ENCODE measurements around the gene SSBP3. TPM values are rescaled to one million over a fixed set of nuclear protein-coding genes. Genes with fewer than 3 reads are reported as not detected.
A peak's percentile ranks its signal among the peaks of the same experiment; 100 is the strongest.

Gene SSBP3
- polyA plus RNA-seq, 3 donors = 105 to 116 (median 109) TPM

- DNase-seq = no peak
Measured at GRCh38 chr1:54312796-54313316, 93.3 kb downstream of the SSBP3 start.

- no peak for DNase-seq
Measured at GRCh38 chr1:54311506-54311905, 94.7 kb downstream of the SSBP3 start.

DNA sequence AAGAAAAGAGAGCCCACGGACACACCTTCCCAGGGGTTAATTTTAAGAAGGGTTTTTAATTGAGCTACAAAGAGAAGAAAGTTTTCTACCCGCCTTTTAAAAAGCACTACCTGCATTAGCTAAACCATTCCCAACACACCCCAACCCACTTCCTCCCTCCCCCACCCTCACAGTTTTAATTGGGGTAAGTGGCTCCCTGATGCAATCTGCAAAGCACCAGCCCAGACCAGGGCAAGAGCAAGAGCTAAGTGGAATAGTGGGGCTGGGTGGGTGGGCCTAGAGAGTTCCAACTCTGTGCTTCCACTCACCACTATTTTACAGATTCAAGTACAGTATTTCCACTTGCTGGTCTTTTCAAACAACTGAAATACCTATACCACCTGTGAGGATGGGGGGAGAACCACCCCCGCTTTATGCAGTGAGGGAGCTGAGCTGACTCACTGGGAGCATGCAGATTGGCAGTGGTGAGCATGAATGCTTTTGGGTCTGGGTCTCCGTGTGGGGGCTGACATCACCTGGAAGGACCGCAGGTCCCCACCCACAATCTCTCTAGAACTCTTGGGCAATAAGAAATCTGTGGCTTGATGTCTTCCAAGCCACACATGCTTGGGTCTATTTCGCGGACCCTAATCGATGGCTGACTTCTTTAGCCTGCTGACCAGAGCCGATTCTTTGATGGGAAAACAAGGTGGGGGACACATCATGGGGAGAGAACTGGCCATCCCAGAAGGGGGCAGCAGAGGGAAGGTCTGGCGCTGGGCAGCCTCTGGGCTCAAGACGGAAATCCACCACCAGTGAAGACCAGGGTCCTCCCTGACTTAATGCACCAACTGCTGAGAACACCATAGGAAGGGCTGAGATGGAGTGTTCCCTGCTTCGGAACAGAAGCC is 95.5 kb downstream of the SSBP3 start:
- no peak for DNase-seq

- DNase-seq = no peak
Measured at GRCh38 chr1:54309631-54310366, 96.4 kb downstream of the SSBP3 start.

- DNase-seq = no peak
Measured at GRCh38 chr1:54307305-54307704, 98.9 kb downstream of the SSBP3 start.

GRCh38 chr1:54305906-54306514 is 100.2 kb downstream of the SSBP3 start:
- no peak for DNase-seq

DNA sequence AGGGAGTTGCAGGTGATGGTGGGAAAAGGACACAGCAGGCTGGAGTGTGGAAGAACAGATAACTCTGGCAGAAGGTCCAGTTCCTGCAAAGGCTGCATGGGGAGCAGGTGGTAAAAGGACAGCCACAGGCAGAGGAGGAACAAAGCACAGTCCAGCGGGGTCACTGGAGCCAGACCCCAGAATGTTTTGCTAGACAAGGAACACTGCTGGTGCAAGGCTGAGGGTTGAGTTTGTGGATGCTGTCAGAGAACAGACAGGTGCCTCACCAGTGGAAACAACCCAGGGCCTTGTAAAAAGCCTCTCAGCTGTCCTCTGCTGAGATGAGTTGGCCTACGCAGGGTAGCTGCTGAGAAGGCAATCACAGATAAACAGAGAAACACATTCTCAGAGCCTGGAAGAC is 101.7 kb downstream of the SSBP3 start:
- DNase-seq = no peak

- no peak for DNase-seq
Measured at GRCh38 chr1:54302951-54303843, 103.0 kb downstream of the SSBP3 start.

- DNase-seq = no peak
Measured at GRCh38 chr1:54302549-54302948, 103.6 kb downstream of the SSBP3 start.

- no peak for DNase-seq
Measured at GRCh38 chr1:54301497-54301896, 104.7 kb downstream of the SSBP3 start.

DNA sequence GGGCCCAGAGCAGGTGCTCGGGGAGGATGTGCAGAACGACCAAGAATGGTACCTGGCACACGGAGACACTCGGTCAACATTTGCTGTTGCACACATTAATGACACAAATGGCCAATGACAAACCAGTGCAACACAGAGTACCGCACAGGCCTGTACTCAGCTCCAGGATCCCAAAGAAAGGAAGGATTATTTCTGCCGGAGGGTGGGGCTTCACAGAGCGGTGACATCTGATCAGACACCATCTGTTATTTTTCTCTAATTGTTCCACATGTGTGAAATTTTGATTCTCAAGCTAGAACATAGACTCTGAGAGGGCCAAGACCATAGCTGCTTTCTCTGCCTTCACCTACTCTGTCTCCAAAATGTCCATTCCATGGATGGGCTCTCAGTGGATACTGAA is 105.8 kb downstream of the SSBP3 start:
- DNase-seq = no peak

DNA sequence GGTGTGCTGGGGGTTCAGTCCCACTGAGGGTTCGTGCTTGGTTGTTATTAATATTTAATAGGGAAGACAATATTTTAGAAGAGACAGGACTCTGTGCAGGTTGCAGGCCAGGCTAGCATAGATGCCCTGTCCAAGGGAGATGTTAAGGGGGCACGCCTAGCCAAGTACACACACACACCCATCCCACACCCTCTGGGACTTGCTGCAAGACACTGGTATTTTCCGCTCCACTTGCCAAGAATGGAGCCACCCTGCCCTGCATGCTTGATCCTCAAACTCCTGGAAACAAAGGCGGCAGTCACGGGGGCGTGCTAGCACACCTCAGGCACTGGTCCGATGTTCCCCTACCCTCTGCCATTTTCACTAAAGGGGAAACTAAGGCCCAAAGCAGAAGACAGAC is 107.2 kb downstream of the SSBP3 start:
- no peak for DNase-seq

DNA sequence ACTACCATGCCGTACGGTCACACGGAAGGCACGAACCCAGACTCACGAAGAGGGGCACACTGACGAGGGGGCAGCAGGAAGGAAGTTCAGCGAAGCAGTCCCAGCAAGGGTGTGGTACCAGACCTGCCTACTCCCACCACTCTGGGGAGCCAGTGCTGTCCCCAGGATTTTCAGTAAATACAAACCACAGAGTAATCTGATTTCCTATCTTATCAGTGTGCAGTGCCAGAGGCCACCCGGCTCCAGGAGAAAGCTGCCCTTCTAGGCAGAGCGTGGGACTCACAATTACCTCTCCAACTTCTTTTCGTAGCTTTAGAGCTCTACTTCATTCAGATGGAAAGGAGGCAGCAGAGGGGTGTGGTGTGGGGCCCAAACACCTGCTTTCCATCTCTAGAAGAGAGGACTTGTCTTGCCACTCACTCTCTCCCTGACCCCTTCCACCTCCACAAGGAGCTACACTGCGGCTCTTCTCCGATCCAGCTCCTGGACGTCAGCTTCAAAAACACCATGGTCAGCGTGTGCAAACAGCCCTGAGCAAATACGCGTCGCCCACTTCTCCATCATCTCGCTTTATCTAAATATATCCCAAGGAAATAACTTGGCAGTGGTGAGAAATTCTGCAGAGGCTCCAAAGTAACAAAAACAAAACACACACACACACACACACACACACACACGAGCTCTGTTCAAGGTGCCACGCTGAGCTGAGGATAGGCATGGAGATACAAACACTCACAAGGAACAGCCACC is 107.7 kb downstream of the SSBP3 start:
- no peak for DNase-seq

- no peak for DNase-seq
Measured at GRCh38 chr1:54297596-54298283, 108.5 kb downstream of the SSBP3 start.

DNA sequence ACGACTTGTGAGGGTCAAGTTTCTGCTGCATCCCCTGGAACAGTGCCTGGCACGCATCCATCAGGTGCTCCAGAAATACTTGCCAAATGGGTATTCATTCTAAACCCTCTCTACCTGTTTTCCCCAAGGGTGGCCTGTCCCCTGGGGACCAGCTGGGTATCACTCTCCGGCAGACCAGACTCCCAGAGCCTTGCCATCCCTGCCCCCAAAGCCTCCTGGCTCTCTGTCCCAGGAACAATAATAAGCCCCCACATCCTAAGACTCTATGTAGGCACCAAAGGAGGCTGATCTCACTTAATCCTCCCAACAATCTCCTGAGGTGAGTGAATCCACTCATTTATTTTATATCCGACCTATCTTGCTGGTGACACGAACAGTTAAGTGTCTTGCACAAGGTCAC is 109.5 kb downstream of the SSBP3 start:
- DNase-seq = no peak

DNA sequence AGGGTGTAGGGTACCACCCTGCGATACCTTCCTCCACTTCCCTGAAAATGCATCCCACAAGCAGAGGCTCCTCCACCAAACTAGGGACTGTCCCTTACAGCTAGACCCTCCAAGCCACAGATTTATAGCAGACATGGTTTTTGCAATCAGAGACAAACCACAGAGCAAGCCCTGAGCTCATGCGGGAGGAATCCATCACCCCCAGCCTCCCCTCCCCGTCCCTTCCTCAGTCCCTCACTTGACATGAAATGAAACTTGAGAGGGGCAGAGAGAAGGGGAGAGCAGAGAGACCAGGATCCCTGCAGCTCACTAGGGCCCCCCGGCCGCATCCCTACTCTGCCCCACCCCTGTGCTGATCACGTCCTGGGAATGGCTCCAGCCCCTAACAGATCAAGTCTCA is 111.3 kb downstream of the SSBP3 start:
- DNase-seq = peak; percentile 53

DNA sequence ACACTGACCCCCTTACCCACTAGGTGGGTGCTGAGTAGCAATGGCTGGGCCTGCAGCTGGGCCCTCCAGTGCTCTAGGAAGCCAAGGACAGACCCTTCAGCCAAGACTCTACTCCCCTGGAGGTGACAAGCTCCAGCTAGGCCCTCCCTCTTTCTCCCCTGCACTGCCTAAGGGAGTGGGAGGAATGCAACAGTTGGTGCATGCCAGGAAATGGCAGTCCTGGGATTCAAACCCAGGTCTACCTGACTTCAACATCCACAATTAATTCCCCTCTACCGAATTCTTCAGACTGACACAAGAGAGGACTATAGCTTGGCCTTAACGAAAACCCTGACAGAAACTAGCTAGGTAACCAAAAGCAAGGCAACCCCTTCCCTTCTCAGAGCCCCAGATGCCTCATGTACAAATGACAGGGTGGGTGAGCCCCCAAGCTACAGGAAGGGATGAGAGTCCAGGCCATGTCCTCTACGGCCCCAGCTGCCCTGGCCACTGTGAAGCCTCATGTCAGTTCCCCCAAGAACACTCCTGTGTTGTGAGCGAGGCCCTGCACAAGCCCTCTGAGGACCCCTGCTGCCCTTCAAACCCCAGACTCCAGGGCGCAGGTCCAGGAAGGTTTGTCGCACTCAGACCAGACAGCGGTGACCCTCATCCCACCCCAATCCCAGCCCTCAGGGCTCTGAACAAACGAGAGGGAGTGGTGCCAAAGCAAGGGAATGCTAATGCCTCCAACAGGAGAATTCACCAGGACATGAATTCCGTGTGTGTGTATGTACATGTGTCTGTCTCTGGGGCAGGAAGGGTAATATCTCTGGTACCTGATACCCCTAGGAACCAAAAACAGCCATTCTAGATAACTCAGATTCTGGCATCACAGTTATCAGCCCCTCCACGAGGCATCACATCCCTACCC is 113.9 kb downstream of the SSBP3 start:
- DNase-seq = no peak

GRCh38 chr1:54291276-54292001 is 114.8 kb downstream of the SSBP3 start:
- DNase-seq = no peak

All from renal pelvis (tissue), 4 donors.